ENCODE measurements around the gene TIAM1.

GRCh38 chr21:31195334-31196015 is 148.6 kb downstream of the TIAM1 start:
- TF ChIP-seq, protein P1, sequence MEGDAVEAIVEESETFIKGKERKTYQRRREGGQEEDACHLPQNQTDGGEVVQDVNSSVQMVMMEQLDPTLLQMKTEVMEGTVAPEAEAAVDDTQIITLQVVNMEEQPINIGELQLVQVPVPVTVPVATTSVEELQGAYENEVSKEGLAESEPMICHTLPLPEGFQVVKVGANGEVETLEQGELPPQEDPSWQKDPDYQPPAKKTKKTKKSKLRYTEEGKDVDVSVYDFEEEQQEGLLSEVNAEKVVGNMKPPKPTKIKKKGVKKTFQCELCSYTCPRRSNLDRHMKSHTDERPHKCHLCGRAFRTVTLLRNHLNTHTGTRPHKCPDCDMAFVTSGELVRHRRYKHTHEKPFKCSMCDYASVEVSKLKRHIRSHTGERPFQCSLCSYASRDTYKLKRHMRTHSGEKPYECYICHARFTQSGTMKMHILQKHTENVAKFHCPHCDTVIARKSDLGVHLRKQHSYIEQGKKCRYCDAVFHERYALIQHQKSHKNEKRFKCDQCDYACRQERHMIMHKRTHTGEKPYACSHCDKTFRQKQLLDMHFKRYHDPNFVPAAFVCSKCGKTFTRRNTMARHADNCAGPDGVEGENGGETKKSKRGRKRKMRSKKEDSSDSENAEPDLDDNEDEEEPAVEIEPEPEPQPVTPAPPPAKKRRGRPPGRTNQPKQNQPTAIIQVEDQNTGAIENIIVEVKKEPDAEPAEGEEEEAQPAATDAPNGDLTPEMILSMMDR (IDR thresholded peaks at IDR 0.05): no peak
- TF ChIP-seq POLR2AphosphoS5 (IDR thresholded peaks at IDR 0.05; ENCODE audit: low read depth, low read length) (no peak), TCF7L2 (IDR thresholded peaks at IDR 0.05; ENCODE audit: low read depth, low read length) (no peak), SIN3A (IDR thresholded peaks at IDR 0.05; ENCODE audit: borderline replicate concordance, insufficient read depth, low read depth, low read length) (no peak)
- TF ChIP-seq, protein P2, sequence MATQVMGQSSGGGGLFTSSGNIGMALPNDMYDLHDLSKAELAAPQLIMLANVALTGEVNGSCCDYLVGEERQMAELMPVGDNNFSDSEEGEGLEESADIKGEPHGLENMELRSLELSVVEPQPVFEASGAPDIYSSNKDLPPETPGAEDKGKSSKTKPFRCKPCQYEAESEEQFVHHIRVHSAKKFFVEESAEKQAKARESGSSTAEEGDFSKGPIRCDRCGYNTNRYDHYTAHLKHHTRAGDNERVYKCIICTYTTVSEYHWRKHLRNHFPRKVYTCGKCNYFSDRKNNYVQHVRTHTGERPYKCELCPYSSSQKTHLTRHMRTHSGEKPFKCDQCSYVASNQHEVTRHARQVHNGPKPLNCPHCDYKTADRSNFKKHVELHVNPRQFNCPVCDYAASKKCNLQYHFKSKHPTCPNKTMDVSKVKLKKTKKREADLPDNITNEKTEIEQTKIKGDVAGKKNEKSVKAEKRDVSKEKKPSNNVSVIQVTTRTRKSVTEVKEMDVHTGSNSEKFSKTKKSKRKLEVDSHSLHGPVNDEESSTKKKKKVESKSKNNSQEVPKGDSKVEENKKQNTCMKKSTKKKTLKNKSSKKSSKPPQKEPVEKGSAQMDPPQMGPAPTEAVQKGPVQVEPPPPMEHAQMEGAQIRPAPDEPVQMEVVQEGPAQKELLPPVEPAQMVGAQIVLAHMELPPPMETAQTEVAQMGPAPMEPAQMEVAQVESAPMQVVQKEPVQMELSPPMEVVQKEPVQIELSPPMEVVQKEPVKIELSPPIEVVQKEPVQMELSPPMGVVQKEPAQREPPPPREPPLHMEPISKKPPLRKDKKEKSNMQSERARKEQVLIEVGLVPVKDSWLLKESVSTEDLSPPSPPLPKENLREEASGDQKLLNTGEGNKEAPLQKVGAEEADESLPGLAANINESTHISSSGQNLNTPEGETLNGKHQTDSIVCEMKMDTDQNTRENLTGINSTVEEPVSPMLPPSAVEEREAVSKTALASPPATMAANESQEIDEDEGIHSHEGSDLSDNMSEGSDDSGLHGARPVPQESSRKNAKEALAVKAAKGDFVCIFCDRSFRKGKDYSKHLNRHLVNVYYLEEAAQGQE (IDR thresholded peaks at IDR 0.05; ENCODE audit: insufficient read depth in 1 of 2, low read depth in 2 of 2, low read length in 1 of 2): no peak
